IMR-90 (cell line): Measurements from ENCODE around the gene PCED1B. TPM values are rescaled to one million over a fixed set of nuclear protein-coding genes. Genes with fewer than 3 reads are reported as not detected.

Experiments
- ATAC-seq: fragments of 200-7000 bp; cut with Tn5 transposase; 2 replicates; pipeline ENCODE4 v1.9.1; 2020; ENCODE audit warnings: low read depth, mild to moderate bottlenecking, moderate library complexity
- BruUV-seq: library from RNA; stranded (reverse); fragments of 400-500 nt; replicated peaks from 2 replicates; lab custom pipeline; 2021; lab: Mats Ljungman, UMichigan
- CTCF ChIA-PET: fragments of 300-600 bp; formaldehyde crosslinking; extraction: SDS; loops from one replicate; lab custom pipeline; 2021; ENCODE audit warnings: antibody characterized with exemption; lab: Yijun Ruan, JAX
- POLR2A ChIA-PET: fragments of 300-600 bp; sonication (Branson Sonifier 250); formaldehyde crosslinking; loops from one replicate; lab custom pipeline; 2022; ENCODE audit warnings: antibody characterized with exemption; ENCODE audit not compliant: unreplicated experiment; lab: Charles Lee
- DNase-seq: peaks from one replicate; pipeline ENCODE4 v3.0.0; 2013
- H2AFZ ChIP-seq: replicated peaks from 2 replicates; pipeline ENCODE3; 2013; ENCODE audit warnings: low read length, mild to moderate bottlenecking; ENCODE audit not compliant: poor library complexity
- H2AK5ac ChIP-seq: 2 replicates; pipeline ENCODE4 v1.6.1; 2013; ENCODE audit warnings: low read depth, low read length, inconsistent platforms
- H2AK9ac ChIP-seq: replicated peaks from 2 replicates; pipeline ENCODE3; 2013; ENCODE audit warnings: mild to moderate bottlenecking, low read depth, low read length, moderate library complexity; ENCODE audit not compliant: poor library complexity
- H2BK120ac ChIP-seq: 2 replicates; pipeline ENCODE4 v1.6.1; 2013; ENCODE audit warnings: low read depth, low read length, inconsistent platforms
- H2BK15ac ChIP-seq: 3 replicates; pipeline ENCODE4 v1.6.1; 2013; ENCODE audit warnings: low read depth, low read length, inconsistent platforms
- H2BK20ac ChIP-seq: 2 replicates; pipeline ENCODE4 v1.6.1; 2013; ENCODE audit warnings: low read depth, mild to moderate bottlenecking, inconsistent platforms, low read length, moderate library complexity
- H2BK5ac ChIP-seq: 2 replicates; pipeline ENCODE4 v1.6.1; 2013; ENCODE audit warnings: mild to moderate bottlenecking, low read depth, low read length, inconsistent platforms; ENCODE audit not compliant: poor library complexity, severe bottlenecking
- H3K14ac ChIP-seq: replicated peaks from 2 replicates; pipeline ENCODE4 v1.6.1; 2013; ENCODE audit warnings: low read depth, low read length, inconsistent platforms
- H3K18ac ChIP-seq: 2 replicates; pipeline ENCODE4 v1.6.1; 2013; ENCODE audit warnings: low read depth, low read length, control low read depth
- H3K23ac ChIP-seq: 2 replicates; pipeline ENCODE4 v1.6.1; 2013; ENCODE audit warnings: low read depth, low read length, inconsistent platforms
- H3K27ac ChIP-seq: 2 replicates; pipeline ENCODE4 v1.5.1; 2013; ENCODE audit warnings: mild to moderate bottlenecking, control low read depth, low read length; ENCODE audit not compliant: insufficient read depth
- H3K27me3 ChIP-seq: 2 replicates; pipeline ENCODE4 v1.6.1; 2013; ENCODE audit warnings: low read length; ENCODE audit not compliant: control insufficient read depth, insufficient read depth
- H3K36me3 ChIP-seq: 2 replicates; pipeline ENCODE4 v1.6.1; 2013; ENCODE audit warnings: low read length, mixed read lengths; ENCODE audit not compliant: control insufficient read depth, insufficient read depth
- H3K4ac ChIP-seq: 2 replicates; pipeline ENCODE4 v1.6.1; 2013; ENCODE audit warnings: low read depth, low read length, inconsistent platforms
- H3K4me1 ChIP-seq: 2 replicates; pipeline ENCODE4 v1.6.1; 2013; ENCODE audit warnings: low read length, mixed read lengths; ENCODE audit not compliant: control insufficient read depth, insufficient read depth
- H3K4me2 ChIP-seq: 2 replicates; pipeline ENCODE4 v1.6.1; 2013; ENCODE audit warnings: low read depth, mild to moderate bottlenecking, control low read depth, low read length, moderate library complexity
- H3K4me3 ChIP-seq: 2 replicates; pipeline ENCODE4 v1.5.1; 2013; ENCODE audit warnings: low read depth, mild to moderate bottlenecking, control low read depth, low read length, moderate library complexity; ENCODE audit not compliant: insufficient read depth
- H3K56ac ChIP-seq: 2 replicates; pipeline ENCODE4 v1.6.1; 2013; ENCODE audit warnings: low read length, inconsistent platforms; ENCODE audit not compliant: insufficient read depth; ENCODE audit errors: extremely low read depth
- H3K79me1 ChIP-seq, 2 experiments: 2 replicates each; pipeline ENCODE4 v1.6.1; 2013; ENCODE audit warnings: low read length in 2 of 2, inconsistent platforms in 1 of 2, low read depth in 1 of 2
- H3K9ac ChIP-seq: 2 replicates; pipeline ENCODE4 v1.6.1; 2013; ENCODE audit warnings: low read depth, low read length, control low read depth
- H3K9me1 ChIP-seq: 2 replicates; pipeline ENCODE4 v1.6.1; 2013; ENCODE audit warnings: low read length, inconsistent platforms; ENCODE audit not compliant: insufficient read depth
- H3K9me3 ChIP-seq: 2 replicates; pipeline ENCODE4 v1.6.1; 2013; ENCODE audit warnings: low read length; ENCODE audit not compliant: control insufficient read depth, insufficient read depth
- H4K20me1 ChIP-seq: 2 replicates; pipeline ENCODE4 v1.6.1; 2013; ENCODE audit warnings: low read length, inconsistent platforms; ENCODE audit not compliant: insufficient read depth
- H4K5ac ChIP-seq: 2 replicates; pipeline ENCODE4 v1.6.1; 2013; ENCODE audit warnings: mild to moderate bottlenecking, low read depth, low read length, control low read depth
- H4K8ac ChIP-seq, 2 experiments: 2 replicates each; pipeline ENCODE4 v1.6.1; 2013; ENCODE audit warnings: low read depth in 2 of 2, low read length in 2 of 2, control low read depth in 1 of 2, inconsistent platforms in 1 of 2
- H4K91ac ChIP-seq: 2 replicates; pipeline ENCODE4 v1.6.1; 2013; ENCODE audit warnings: low read depth, low read length, inconsistent platforms; ENCODE audit not compliant: insufficient read depth
- CEBPB ChIP-seq: IDR thresholded peaks from 2 replicates; pipeline ENCODE4 v1.6.1; 2012; ENCODE audit warnings: low read depth, low read length, improper control_type of control experiment
- CHD1 ChIP-seq: IDR thresholded peaks from 2 replicates; pipeline ENCODE4 v1.6.1; 2012; ENCODE audit warnings: low read depth, low read length, improper control_type of control experiment
- FOS ChIP-seq: fragments of 150-350 bp; IDR thresholded peaks from 2 replicates; pipeline ENCODE4 v1.6.1; 2016; ENCODE audit warnings: low read depth, low read length
- MAZ ChIP-seq: IDR thresholded peaks from 2 replicates; pipeline ENCODE4 v1.6.1; 2012; ENCODE audit warnings: low read depth, mild to moderate bottlenecking, low read length, improper control_type of control experiment, moderate library complexity, borderline replicate concordance
- MXI1 ChIP-seq: IDR thresholded peaks from 2 replicates; pipeline ENCODE4 v1.6.1; 2012; ENCODE audit warnings: low read depth, mild to moderate bottlenecking, low read length, moderate library complexity, borderline replicate concordance
- NFE2L2 ChIP-seq: fragments of 150-350 bp; IDR thresholded peaks from 2 replicates; pipeline ENCODE4 v1.6.1; 2016; ENCODE audit warnings: low read depth, mild to moderate bottlenecking, low read length
- POLR2A ChIP-seq: IDR thresholded peaks from 2 replicates; pipeline ENCODE4 v1.6.1; 2012; ENCODE audit warnings: mild to moderate bottlenecking, low read depth, low read length
- RAD21 ChIP-seq: IDR thresholded peaks from 2 replicates; pipeline ENCODE4 v1.6.1; 2012; ENCODE audit warnings: low read length, improper control_type of control experiment
- RCOR1 ChIP-seq: IDR thresholded peaks from 2 replicates; pipeline ENCODE4 v1.6.1; 2012; ENCODE audit warnings: mild to moderate bottlenecking, low read length, improper control_type of control experiment; ENCODE audit not compliant: insufficient replicate concordance
- RFX5 ChIP-seq: IDR thresholded peaks from 2 replicates; pipeline ENCODE4 v1.8.0; 2012; ENCODE audit warnings: low read depth, mild to moderate bottlenecking, low read length, moderate library complexity
- SMC3 ChIP-seq: fragments of 150-350 bp; IDR thresholded peaks from 2 replicates; pipeline ENCODE4 v1.6.1; 2016; ENCODE audit warnings: low read depth, mild to moderate bottlenecking, antibody characterized with exemption, low read length, moderate library complexity
- WGBS, 2 experiments: methylation state at CpG; one replicate each; pipeline versions ENCODE4 v1.1.5 to v1.1.7; 2013; ENCODE audit warnings: missing lambda C conversion rate in 2 of 2; ENCODE audit not compliant: insufficient read length in 1 of 2; ENCODE audit errors: extremely low coverage in 2 of 2; 5-methylcytosine and 5-hydroxymethylcytosine counted together
- dilution Hi-C: fragments of 300-500 bp; cut with HindIII; formaldehyde crosslinking; loops from one replicate; pipeline ENCODE4 v1.14.3; 2018; ENCODE audit warnings: low sequenced_read_pairs; ENCODE audit not compliant: unreplicated experiment
- in situ Hi-C: fragments of 300-500 bp; cut with MboI; formaldehyde crosslinking; loops from 3 replicates; pipeline ENCODE4 v1.14.3; 2019; ENCODE audit warnings: low sequenced_read_pairs, inconsistent platforms, mixed read lengths
- intact Hi-C: fragments of 100-400 bp; cut with micrococcal nuclease; formaldehyde crosslinking; loops from 2 replicates; pipeline ENCODE4 v1.10.0; 2022
- polyA plus RNA-seq, 3 experiments: library from polyadenylated mRNA; depleted of rRNA; stranded (reverse); fragments of >200 nt; gene quantifications; 2 replicates each; pipeline ENCODE4 v1.2.3, GENCODE V29; 2012; ENCODE audit warnings: low replicate concordance in 1 of 3
- total RNA-seq: library from RNA; depleted of rRNA; stranded (reverse); fragments of >200 nt; gene quantifications from 2 replicates; pipeline ENCODE4 v1.2.3, GENCODE V29; 2012
- TF ChIP-seq, protein P1 (sequence below): fragments of 150-350 bp; IDR thresholded peaks from 2 replicates; pipeline ENCODE4 v1.6.1; 2017; ENCODE audit warnings: mild to moderate bottlenecking, antibody characterized with exemption, low read length, low read depth
- TF ChIP-seq, protein P2 (sequence below): conservative IDR thresholded peaks from 2 replicates; pipeline ENCODE4 v1.5.1; 2012; ENCODE audit warnings: mild to moderate bottlenecking, low read depth, low read length, improper control_type of control experiment
- TF ChIP-seq, protein P3 (sequence below): fragments of 150-350 bp; IDR thresholded peaks from 2 replicates; pipeline ENCODE4 v1.6.1; 2016; ENCODE audit warnings: low read depth, mild to moderate bottlenecking, low read length, moderate library complexity, borderline replicate concordance

The PCED1B gene
- total and polyA plus RNA-seq, 2 of the 4 experiments (the other 2 are of a cell fraction), result 0.36 to 2.6 TPM

DNA sequence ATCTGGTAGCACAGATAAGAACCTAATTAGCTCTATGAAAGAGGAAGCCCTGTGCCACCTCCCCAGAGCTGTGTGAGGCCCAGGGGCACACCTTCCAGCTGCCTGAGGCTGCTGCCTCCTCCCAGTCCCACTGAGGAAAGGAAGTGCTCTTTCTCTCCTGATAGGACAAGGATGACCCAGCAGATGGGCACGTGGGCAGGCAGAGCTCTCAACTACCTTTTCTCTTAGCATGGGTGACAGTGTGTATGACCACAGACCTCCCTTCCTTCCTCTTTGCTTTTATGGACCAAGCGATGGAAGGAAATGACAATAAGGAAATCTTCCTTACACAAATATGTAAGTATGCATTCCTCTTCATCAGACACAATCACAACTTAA, 127.9 kb downstream of the PCED1B start:
- intact Hi-C loops, result no loop called here
- Histone ChIP-seq H3K4me1 (peaks cover 2% of the 10 kb centered on the region; the same call in 1 of the 2 replicates), H2BK15ac (peak overlapping the region; percentile 7; the same call in 1 of the 3 replicates), H3K23ac (no peak overlapping the region), H3K36me3 (no peaks in the 10 kb centered on the region), H3K27me3 (no peaks in the 10 kb centered on the region), H3K9me1 (peaks cover 11% of the 10 kb centered on the region), H3K18ac (no peak overlapping the region), H3K14ac (no peak overlapping the region; the same call in 1 of the 2 replicates), H3K4ac (peak overlapping the region; percentile 48; the same call in 1 of the 2 replicates), H2AK9ac (no peak overlapping the region), H2AFZ (no peak overlapping the region), H3K4me3 (no peak overlapping the region), H3K79me1 (0 out of 4 replicates have a peak, but pooled peaks cover 0 to 2% of the 10 kb centered on the region in 2 experiments), H3K9me3 (peaks cover 3% of the 10 kb centered on the region; the same call in 1 of the 2 replicates), H3K4me2 (no peak overlapping the region), H4K91ac (peak overlapping the region; percentile 24), H2BK120ac (0 out of 2 replicates have a peak overlapping the region, but pooled peaks have one; percentile 8), H3K9ac (no peak overlapping the region), H3K27ac (no peak overlapping the region), H2BK20ac (no peak overlapping the region), H2AK5ac (peak overlapping the region; percentile 8; the same call in 1 of the 2 replicates), H2BK5ac (no peak overlapping the region), H4K5ac (no peak overlapping the region), H4K8ac (peak overlapping the region in 1 of 2 experiments; percentile 16; a peak in 1 of 4 replicates), H3K56ac (no peak overlapping the region), H4K20me1 (no peaks in the 10 kb centered on the region)
- TF ChIP-seq SMC3, result no peak
- TF ChIP-seq, protein P1, sequence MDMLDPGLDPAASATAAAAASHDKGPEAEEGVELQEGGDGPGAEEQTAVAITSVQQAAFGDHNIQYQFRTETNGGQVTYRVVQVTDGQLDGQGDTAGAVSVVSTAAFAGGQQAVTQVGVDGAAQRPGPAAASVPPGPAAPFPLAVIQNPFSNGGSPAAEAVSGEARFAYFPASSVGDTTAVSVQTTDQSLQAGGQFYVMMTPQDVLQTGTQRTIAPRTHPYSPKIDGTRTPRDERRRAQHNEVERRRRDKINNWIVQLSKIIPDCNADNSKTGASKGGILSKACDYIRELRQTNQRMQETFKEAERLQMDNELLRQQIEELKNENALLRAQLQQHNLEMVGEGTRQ, result no peak
- no peak for TF ChIP-seq CHD1
- no peak for TF ChIP-seq RFX5
- TF ChIP-seq MAZ, result no peak
- TF ChIP-seq FOS, result no peak
- TF ChIP-seq, protein P2, sequence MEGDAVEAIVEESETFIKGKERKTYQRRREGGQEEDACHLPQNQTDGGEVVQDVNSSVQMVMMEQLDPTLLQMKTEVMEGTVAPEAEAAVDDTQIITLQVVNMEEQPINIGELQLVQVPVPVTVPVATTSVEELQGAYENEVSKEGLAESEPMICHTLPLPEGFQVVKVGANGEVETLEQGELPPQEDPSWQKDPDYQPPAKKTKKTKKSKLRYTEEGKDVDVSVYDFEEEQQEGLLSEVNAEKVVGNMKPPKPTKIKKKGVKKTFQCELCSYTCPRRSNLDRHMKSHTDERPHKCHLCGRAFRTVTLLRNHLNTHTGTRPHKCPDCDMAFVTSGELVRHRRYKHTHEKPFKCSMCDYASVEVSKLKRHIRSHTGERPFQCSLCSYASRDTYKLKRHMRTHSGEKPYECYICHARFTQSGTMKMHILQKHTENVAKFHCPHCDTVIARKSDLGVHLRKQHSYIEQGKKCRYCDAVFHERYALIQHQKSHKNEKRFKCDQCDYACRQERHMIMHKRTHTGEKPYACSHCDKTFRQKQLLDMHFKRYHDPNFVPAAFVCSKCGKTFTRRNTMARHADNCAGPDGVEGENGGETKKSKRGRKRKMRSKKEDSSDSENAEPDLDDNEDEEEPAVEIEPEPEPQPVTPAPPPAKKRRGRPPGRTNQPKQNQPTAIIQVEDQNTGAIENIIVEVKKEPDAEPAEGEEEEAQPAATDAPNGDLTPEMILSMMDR, result no peak
- no peak for TF ChIP-seq MXI1
- TF ChIP-seq RAD21, result no peak
- no peak for TF ChIP-seq RCOR1
- no peak for TF ChIP-seq NFE2L2
- no peak for TF ChIP-seq CEBPB
- TF ChIP-seq, protein P3, sequence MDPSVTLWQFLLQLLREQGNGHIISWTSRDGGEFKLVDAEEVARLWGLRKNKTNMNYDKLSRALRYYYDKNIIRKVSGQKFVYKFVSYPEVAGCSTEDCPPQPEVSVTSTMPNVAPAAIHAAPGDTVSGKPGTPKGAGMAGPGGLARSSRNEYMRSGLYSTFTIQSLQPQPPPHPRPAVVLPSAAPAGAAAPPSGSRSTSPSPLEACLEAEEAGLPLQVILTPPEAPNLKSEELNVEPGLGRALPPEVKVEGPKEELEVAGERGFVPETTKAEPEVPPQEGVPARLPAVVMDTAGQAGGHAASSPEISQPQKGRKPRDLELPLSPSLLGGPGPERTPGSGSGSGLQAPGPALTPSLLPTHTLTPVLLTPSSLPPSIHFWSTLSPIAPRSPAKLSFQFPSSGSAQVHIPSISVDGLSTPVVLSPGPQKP, result no peak
- TF ChIP-seq POLR2A, result no peak
- WGBS, 2 experiments, result no CpG with 5 or more reads among the region's 2 CpGs
- DNase-seq, result no peak
- in situ Hi-C loops, result no loop called here
- ATAC-seq, result no peak
- CTCF ChIA-PET, result interaction anchor here (0.6 to 1.5 kb wide), 3 partner anchors 9 to 481 kb away, joined by 3 to 6 read pairs (median 3); no protein-coding TSS in a partner anchor
- POLR2A ChIA-PET, result interaction anchor here (0.6 kb wide), 1 partner anchor 20 kb away, joined by 3 read pairs; no protein-coding TSS in a partner anchor
- BruUV-seq, result no TSS peak
- dilution Hi-C loops, result no loop called here
